Ishikawa (cell line): ENCODE results near the gene EEF1AKMT3.

Experiments used
- CEBPB ChIP-seq: IDR thresholded peaks from 2 replicates; pipeline ENCODE4 v1.6.1; 2012
- CREB1 ChIP-seq: IDR thresholded peaks from 2 replicates; pipeline ENCODE4 v1.6.1; 2012; ENCODE audit warnings: low read depth
- EGR1 ChIP-seq: IDR thresholded peaks from 2 replicates; pipeline ENCODE4 v1.6.1; 2012
- EP300 ChIP-seq: IDR thresholded peaks from 2 replicates; pipeline ENCODE4 v1.6.1; 2012; ENCODE audit warnings: borderline replicate concordance
- FOXM1 ChIP-seq: IDR thresholded peaks from 2 replicates; pipeline ENCODE4 v1.6.1; 2012; ENCODE audit warnings: low read depth, borderline replicate concordance
- NFIC ChIP-seq: IDR thresholded peaks from 2 replicates; pipeline ENCODE4 v1.6.1; 2012
- RAD21 ChIP-seq: IDR thresholded peaks from 2 replicates; pipeline ENCODE4 v1.6.1; 2012; ENCODE audit warnings: low read depth
- REST ChIP-seq: IDR thresholded peaks from 2 replicates; pipeline ENCODE4 v1.6.1; 2012; ENCODE audit warnings: low read depth, mild to moderate bottlenecking
- TAF1 ChIP-seq: IDR thresholded peaks from 2 replicates; pipeline ENCODE4 v1.6.1; 2012; ENCODE audit warnings: low read depth, mild to moderate bottlenecking
- TEAD4 ChIP-seq: IDR thresholded peaks from 2 replicates; pipeline ENCODE4 v1.6.1; 2012
- USF1 ChIP-seq: IDR thresholded peaks from 2 replicates; pipeline ENCODE4 v1.6.1; 2012
- YY1 ChIP-seq: IDR thresholded peaks from 2 replicates; pipeline ENCODE4 v1.6.1; 2012; ENCODE audit warnings: low read depth
- ZBTB7A ChIP-seq: IDR thresholded peaks from 2 replicates; pipeline ENCODE4 v1.6.1; 2012; ENCODE audit warnings: low read depth
- TF ChIP-seq, protein P1 (sequence below): IDR thresholded peaks from 2 replicates; pipeline ENCODE4 v1.6.1; 2012

- TF ChIP-seq TAF1 (no peak), EP300 (no peak), CEBPB (no peak), NFIC (no peak), CREB1 (no peak), FOXM1 (no peak), RAD21 (no peak), REST (no peak), YY1 (no peak), EGR1 (no peak), USF1 (no peak), ZBTB7A (no peak), TEAD4 (no peak)
- TF ChIP-seq, protein P1, sequence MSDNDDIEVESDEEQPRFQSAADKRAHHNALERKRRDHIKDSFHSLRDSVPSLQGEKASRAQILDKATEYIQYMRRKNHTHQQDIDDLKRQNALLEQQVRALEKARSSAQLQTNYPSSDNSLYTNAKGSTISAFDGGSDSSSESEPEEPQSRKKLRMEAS = no peak
These were observed 21.0 kb upstream of the EEF1AKMT3 start for GRCh38 chr12:57751432-57751787.
